HepG2 (cell line): ENCODE data around the gene TBCCD1. TPM values are rescaled to one million over a fixed set of nuclear protein-coding genes. Genes with fewer than 3 reads are reported as not detected.

Source experiments
- BHLHE40 ChIP-seq: IDR thresholded peaks from 2 replicates; pipeline ENCODE4 v1.6.1; 2011; ENCODE audit warnings: low read length, improper control_type of control experiment
- BRD4 ChIP-seq: sonication (generic); formaldehyde crosslinking; IDR thresholded peaks from 2 replicates; pipeline ENCODE4 v1.4.0; 2020; ENCODE audit warnings: missing genetic modification reagents
- CREB3 ChIP-seq: sonication (generic); formaldehyde crosslinking; IDR thresholded peaks from 2 replicates; pipeline ENCODE4 v1.5.0; 2020; ENCODE audit warnings: missing genetic modification reagents
- FOXA3 ChIP-seq: IDR thresholded peaks from 2 replicates; pipeline ENCODE4 v1.6.1; 2016; ENCODE audit warnings: missing genetic modification reagents, missing compliant biosample characterization
- MEIS2 ChIP-seq: sonication (generic); formaldehyde crosslinking; IDR thresholded peaks from 2 replicates; pipeline ENCODE4 v1.9.0; 2021; ENCODE audit warnings: mild to moderate bottlenecking, missing genetic modification reagents
- MYC ChIP-seq: sonication (generic); formaldehyde crosslinking; IDR thresholded peaks from 2 replicates; pipeline ENCODE4 v1.9.0; 2021; ENCODE audit warnings: missing genetic modification reagents, borderline replicate concordance
- NFIB ChIP-seq: sonication (generic); formaldehyde crosslinking; IDR thresholded peaks from 2 replicates; pipeline ENCODE4 v1.9.0; 2021; ENCODE audit warnings: missing genetic modification reagents, mild to moderate bottlenecking, borderline replicate concordance
- PLRG1 ChIP-seq: fragments of 450-650 bp; conservative IDR thresholded peaks from 2 replicates; pipeline ENCODE4 v1.6.1; 2016
- POLR2AphosphoS2 ChIP-seq: IDR thresholded peaks from 2 replicates; pipeline ENCODE4 v1.6.1; 2011; ENCODE audit warnings: low read depth, low read length, improper control_type of control experiment
- POLR2G ChIP-seq: fragments of 200-400 bp; formaldehyde crosslinking; IDR thresholded peaks from 2 replicates; pipeline ENCODE4 v1.6.1; 2018; ENCODE audit warnings: mild to moderate bottlenecking, low read depth, low read length, moderate library complexity
- RAD21 ChIP-seq: fragments of 450-650 bp; formaldehyde crosslinking; IDR thresholded peaks from 2 replicates; pipeline ENCODE4 v1.5.0; 2020; ENCODE audit warnings: mild to moderate bottlenecking
- RBFOX2 ChIP-seq: fragments of 200-400 bp; formaldehyde crosslinking; IDR thresholded peaks from 2 replicates; pipeline ENCODE4 v1.6.1; 2017; ENCODE audit warnings: low read depth, mild to moderate bottlenecking, low read length
- SIN3A ChIP-seq: IDR thresholded peaks from 2 replicates; pipeline ENCODE4 v1.6.1; 2011; ENCODE audit warnings: low read depth, mild to moderate bottlenecking, control low read depth, low read length, borderline replicate concordance
- SMAD9 ChIP-seq: sonication (generic); formaldehyde crosslinking; IDR thresholded peaks from 2 replicates; pipeline ENCODE4 v1.5.1; 2020; ENCODE audit warnings: mild to moderate bottlenecking, missing genetic modification reagents
- ZBTB26 ChIP-seq: IDR thresholded peaks from 2 replicates; pipeline ENCODE4 v1.6.1; 2016; ENCODE audit warnings: missing compliant biosample characterization, missing genetic modification reagents, borderline replicate concordance
- ZNF264 ChIP-seq: sonication (generic); formaldehyde crosslinking; IDR thresholded peaks from 2 replicates; pipeline ENCODE4 v1.4.0; 2020; ENCODE audit warnings: missing genetic modification reagents
- ZNF30 ChIP-seq: sonication (generic); formaldehyde crosslinking; IDR thresholded peaks from 2 replicates; pipeline ENCODE4 v1.5.0; 2020; ENCODE audit warnings: mild to moderate bottlenecking, missing genetic modification reagents
- ZNF766 ChIP-seq: sonication (generic); formaldehyde crosslinking; IDR thresholded peaks from 2 replicates; pipeline ENCODE4 v1.5.0; 2020; ENCODE audit warnings: missing genetic modification reagents, borderline replicate concordance
- ZSCAN21 ChIP-seq: sonication (generic); formaldehyde crosslinking; IDR thresholded peaks from 2 replicates; pipeline ENCODE4 v1.8.0; 2022; ENCODE audit warnings: mild to moderate bottlenecking, missing genetic modification reagents, moderate library complexity, borderline replicate concordance
- polyA plus RNA-seq, 8 experiments: library from polyadenylated mRNA; depleted of rRNA in 3 of 8; stranded (reverse) in 7 of 8; unstranded in 1 of 8; fragments of >200 nt; fragmentation: Illumina TruSeq in 4 of 8; extraction: Trizol in 4 of 8; gene quantifications; 2 replicates each; pipeline versions ENCODE4 v1.2.1 to v1.2.3, GENCODE V29; 2011 to 2016; ENCODE audit warnings: low read depth in 4 of 8, missing spikeins in 1 of 8, mixed read lengths in 1 of 8; ENCODE audit not compliant: insufficient read depth in 1 of 8
- total RNA-seq, 5 experiments: library from RNA; depleted of rRNA; stranded (reverse); fragments of >200 nt; fragmentation: Illumina TruSeq; extraction: Trizol; gene quantifications; 2 replicates each; pipeline ENCODE4 v1.2.3, GENCODE V29; 2016; ENCODE audit warnings: low read depth in 1 of 5
- TF ChIP-seq, protein P1 (sequence below): sonication (generic); formaldehyde crosslinking; IDR thresholded peaks from 2 replicates; pipeline ENCODE4 v1.4.0; 2020; ENCODE audit warnings: missing genetic modification reagents
- TF ChIP-seq, protein P2 (sequence below): sonication (generic); formaldehyde crosslinking; IDR thresholded peaks from 2 replicates; pipeline ENCODE4 v1.4.0; 2020; ENCODE audit warnings: missing genetic modification reagents, borderline replicate concordance

Gene TBCCD1
- total and polyA plus RNA-seq, 2 of the 13 experiments (the other 11 are each of a cell fraction or from before 2014, with no cell fraction given): 13.6 to 16.2 TPM

DNA sequence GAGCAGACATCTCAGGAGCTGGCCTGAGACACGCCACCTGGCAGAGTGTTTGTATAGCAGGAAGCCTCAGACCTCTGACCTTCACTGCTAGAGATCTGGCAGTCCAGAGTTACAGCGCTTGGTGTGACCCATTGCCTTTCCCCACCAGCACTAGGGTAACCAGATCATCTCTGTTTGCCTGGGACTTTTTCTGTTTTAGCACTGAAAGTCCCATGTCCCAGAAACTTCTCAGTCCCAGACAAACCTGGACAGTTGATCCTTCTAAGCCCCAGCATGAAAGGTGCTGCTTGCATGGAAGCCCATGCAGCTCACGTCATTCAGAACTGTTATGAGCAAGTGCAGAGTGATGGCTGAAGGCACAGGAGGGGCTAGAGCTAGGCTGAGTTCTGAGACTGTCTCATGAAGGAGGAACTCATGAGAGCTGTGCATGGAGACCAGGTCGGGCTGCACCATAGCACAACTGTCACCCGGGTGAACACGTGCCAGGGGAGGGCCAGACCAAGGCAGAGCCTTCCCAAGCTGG, 27.5 kb upstream of the TBCCD1 start (continued):
- TF ChIP-seq POLR2AphosphoS2 (no peak), CREB3 (CRISPR knock-in tag) (no peak), ZBTB26 (no peak), BHLHE40 (peak; percentile 69), ZNF766 (CRISPR knock-in tag) (peak; percentile 66; the same call in 1 of the 2 replicates), POLR2G (peak; percentile 58; the same call in 1 of the 2 replicates), ZSCAN21 (0 out of 2 replicates have a peak, but pooled peaks have one; percentile 44), NFIB (CRISPR knock-in tag) (no peak), MYC (CRISPR knock-in tag) (peak; percentile 55; the same call in 1 of the 2 replicates), ZNF30 (CRISPR knock-in tag) (no peak), BRD4 (CRISPR knock-in tag) (0 out of 2 replicates have a peak, but pooled peaks have one; percentile 68), RAD21 (no peak), PLRG1 (no peak), FOXA3 (CRISPR knock-in tag) (peak; percentile 14; the same call in 1 of the 2 replicates), SIN3A (0 out of 2 replicates have a peak, but pooled peaks have one; percentile 44), SMAD9 (CRISPR knock-in tag) (no peak), RBFOX2 (peak; percentile 25; the same call in 1 of the 2 replicates), MEIS2 (CRISPR knock-in tag) (0 out of 2 replicates have a peak, but pooled peaks have one; percentile 14), ZNF264 (0 out of 2 replicates have a peak, but pooled peaks have one; percentile 8)
- TF ChIP-seq, protein P1, sequence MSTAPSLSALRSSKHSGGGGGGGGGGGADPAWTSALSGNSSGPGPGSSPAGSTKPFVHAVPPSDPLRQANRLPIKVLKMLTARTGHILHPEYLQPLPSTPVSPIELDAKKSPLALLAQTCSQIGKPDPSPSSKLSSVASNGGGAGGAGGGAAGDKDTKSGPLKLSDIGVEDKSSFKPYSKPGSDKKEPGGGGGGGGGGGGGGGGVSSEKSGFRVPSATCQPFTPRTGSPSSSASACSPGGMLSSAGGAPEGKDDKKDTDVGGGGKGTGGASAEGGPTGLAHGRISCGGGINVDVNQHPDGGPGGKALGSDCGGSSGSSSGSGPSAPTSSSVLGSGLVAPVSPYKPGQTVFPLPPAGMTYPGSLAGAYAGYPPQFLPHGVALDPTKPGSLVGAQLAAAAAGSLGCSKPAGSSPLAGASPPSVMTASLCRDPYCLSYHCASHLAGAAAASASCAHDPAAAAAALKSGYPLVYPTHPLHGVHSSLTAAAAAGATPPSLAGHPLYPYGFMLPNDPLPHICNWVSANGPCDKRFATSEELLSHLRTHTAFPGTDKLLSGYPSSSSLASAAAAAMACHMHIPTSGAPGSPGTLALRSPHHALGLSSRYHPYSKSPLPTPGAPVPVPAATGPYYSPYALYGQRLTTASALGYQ (CRISPR knock-in tag): no peak
- TF ChIP-seq, protein P2, sequence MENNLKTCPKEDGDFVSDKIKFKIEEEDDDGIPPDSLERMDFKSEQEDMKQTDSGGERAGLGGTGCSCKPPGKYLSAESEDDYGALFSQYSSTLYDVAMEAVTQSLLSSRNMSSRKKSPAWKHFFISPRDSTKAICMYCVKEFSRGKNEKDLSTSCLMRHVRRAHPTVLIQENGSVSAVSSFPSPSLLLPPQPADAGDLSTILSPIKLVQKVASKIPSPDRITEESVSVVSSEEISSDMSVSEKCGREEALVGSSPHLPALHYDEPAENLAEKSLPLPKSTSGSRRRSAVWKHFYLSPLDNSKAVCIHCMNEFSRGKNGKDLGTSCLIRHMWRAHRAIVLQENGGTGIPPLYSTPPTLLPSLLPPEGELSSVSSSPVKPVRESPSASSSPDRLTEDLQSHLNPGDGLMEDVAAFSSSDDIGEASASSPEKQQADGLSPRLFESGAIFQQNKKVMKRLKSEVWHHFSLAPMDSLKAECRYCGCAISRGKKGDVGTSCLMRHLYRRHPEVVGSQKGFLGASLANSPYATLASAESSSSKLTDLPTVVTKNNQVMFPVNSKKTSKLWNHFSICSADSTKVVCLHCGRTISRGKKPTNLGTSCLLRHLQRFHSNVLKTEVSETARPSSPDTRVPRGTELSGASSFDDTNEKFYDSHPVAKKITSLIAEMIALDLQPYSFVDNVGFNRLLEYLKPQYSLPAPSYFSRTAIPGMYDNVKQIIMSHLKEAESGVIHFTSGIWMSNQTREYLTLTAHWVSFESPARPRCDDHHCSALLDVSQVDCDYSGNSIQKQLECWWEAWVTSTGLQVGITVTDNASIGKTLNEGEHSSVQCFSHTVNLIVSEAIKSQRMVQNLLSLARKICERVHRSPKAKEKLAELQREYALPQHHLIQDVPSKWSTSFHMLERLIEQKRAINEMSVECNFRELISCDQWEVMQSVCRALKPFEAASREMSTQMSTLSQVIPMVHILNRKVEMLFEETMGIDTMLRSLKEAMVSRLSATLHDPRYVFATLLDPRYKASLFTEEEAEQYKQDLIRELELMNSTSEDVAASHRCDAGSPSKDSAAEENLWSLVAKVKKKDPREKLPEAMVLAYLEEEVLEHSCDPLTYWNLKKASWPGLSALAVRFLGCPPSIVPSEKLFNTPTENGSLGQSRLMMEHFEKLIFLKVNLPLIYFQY (CRISPR knock-in tag): 0 out of 2 replicates have a peak, but pooled peaks have one; percentile 32
